ENCODE results near the gene FAM8A1.

DNA sequence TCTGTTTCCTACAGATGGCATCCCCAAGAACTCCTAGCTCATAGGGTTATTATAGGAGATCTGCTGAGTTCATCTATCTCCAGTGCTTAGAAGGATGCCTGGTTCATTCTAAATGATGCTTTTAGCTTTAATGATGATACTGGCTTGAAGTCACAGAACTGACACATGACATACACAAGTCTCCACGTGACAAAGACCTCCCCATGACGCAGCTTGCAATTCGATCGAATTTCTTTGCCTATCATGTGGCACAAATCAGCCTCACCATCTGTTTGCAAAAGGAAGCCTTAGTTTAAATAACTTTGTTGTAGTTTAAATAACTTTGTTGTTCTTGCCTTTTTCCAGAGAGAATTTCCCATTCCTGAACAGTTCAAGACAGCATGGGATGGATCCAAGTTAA lies 44.1 kb upstream of the FAM8A1 start:
- TF ChIP-seq EZH2 (optimal IDR thresholded peaks at IDR 0.05; ENCODE audit: low read depth, low read length) = no peak
- TF ChIP-seq CTCF (IDR thresholded peaks at IDR 0.05; ENCODE audit: low read length) = no peak
- TF ChIP-seq EZH2phosphoT487 (IDR thresholded peaks at IDR 0.05; ENCODE audit: low read length) = no peak
